ENCODE data around the gene KYNU. TPM values are rescaled to one million over a fixed set of nuclear protein-coding genes. Genes with fewer than 3 reads are reported as not detected.
"Not testable (repeated sequence)": the region's sequence is repeated elsewhere in the genome, so short reads cannot be mapped to it uniquely, and the experiment has no call there.

The KYNU gene
- total RNA-seq, 1 donor from 2014 or later, result 1.0 TPM

GRCh38 chr2:142866426-142866825 lies 11.0 kb upstream of the KYNU start:
- H3K27me3 ChIP-seq (ENCODE audit: low read depth), result no peaks in the 10 kb centered on the region
- no peaks in the 10 kb centered on the region for H3K4me1 ChIP-seq
- H3K9me3 ChIP-seq (replicated peaks), result no peaks in the 10 kb centered on the region
- no peak for DNase-seq
- peak overlapping the region; percentile 14 for H3K4me3 ChIP-seq
- no peak overlapping the region for H3K27ac ChIP-seq (replicated peaks)
- H3K36me3 ChIP-seq, result no peaks in the 10 kb centered on the region
- intact Hi-C loops (cut with micrococcal nuclease), result no loop called here
- TF ChIP-seq, protein P1, sequence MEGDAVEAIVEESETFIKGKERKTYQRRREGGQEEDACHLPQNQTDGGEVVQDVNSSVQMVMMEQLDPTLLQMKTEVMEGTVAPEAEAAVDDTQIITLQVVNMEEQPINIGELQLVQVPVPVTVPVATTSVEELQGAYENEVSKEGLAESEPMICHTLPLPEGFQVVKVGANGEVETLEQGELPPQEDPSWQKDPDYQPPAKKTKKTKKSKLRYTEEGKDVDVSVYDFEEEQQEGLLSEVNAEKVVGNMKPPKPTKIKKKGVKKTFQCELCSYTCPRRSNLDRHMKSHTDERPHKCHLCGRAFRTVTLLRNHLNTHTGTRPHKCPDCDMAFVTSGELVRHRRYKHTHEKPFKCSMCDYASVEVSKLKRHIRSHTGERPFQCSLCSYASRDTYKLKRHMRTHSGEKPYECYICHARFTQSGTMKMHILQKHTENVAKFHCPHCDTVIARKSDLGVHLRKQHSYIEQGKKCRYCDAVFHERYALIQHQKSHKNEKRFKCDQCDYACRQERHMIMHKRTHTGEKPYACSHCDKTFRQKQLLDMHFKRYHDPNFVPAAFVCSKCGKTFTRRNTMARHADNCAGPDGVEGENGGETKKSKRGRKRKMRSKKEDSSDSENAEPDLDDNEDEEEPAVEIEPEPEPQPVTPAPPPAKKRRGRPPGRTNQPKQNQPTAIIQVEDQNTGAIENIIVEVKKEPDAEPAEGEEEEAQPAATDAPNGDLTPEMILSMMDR (IDR thresholded peaks at IDR 0.05; ENCODE audit: borderline replicate concordance), result no peak

DNA sequence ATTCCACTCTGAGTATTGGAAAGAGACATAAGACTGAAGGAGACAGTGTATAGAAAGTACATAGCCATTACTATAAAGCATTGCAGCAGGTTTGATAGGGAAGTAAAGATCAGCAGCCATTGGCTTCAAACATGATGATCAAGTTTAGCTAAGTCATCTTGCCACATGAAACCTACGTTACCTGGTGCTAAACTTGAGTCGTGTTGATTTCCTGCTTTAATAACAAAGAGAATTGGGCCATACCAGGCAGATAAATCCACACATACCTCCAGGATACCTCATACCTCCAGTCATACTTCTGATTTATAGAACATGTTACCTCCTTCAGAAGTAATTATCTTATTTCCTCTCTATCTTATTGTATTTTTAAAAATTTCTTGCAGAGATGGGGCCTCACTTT lies 10.3 kb upstream of the KYNU start:
- TF ChIP-seq, protein P1 (IDR thresholded peaks at IDR 0.05; ENCODE audit: borderline replicate concordance), result no peak
- H3K4me3 ChIP-seq, result no peak overlapping the region
- H3K4me1 ChIP-seq, result no peaks in the 10 kb centered on the region
- no peak overlapping the region for H3K27ac ChIP-seq (replicated peaks)
- H3K36me3 ChIP-seq, result no peaks in the 10 kb centered on the region
- H3K9me3 ChIP-seq (replicated peaks), result no peaks in the 10 kb centered on the region
- no peak for DNase-seq
- no peaks in the 10 kb centered on the region for H3K27me3 ChIP-seq (ENCODE audit: low read depth)
- intact Hi-C loops (cut with micrococcal nuclease), result no loop called here

- intact Hi-C loops (cut with micrococcal nuclease), result no loop called here
- peak overlapping the region; percentile 12 for H3K27ac ChIP-seq (replicated peaks)
- H3K9me3 ChIP-seq (replicated peaks), result no peaks in the 10 kb centered on the region
These were observed 9.2 kb upstream of the KYNU start for GRCh38 chr2:142868229-142868762.

DNA sequence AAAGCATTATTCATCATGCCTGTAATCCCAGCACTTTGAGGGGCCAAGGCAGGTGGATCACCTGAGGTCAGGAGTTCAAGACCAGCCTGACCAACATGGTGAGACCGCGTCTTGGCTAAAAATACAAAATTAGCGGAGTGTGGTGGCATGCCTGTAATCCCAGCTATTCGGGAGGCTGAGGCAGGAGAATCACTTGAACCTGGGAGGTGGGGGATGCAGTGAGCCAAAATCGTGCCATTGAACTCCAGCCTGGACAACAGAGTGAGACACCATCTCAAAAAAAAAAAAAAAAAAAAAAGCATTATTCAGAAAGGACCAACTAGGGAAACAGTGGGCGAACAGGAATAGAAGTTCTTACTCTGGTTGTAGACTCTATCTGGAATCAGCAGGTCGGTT lies 8.4 kb upstream of the KYNU start:
- intact Hi-C loops (cut with micrococcal nuclease); DNase-seq; H3K4me3 ChIP-seq; H3K4me1 ChIP-seq; H3K27ac ChIP-seq (replicated peaks); H3K9me3 ChIP-seq (replicated peaks); H3K27me3 ChIP-seq (ENCODE audit: low read depth); H3K36me3 ChIP-seq: not testable (repeated sequence)

More at GRCh38 chr2:142868229-142868762, 9.2 kb upstream of the KYNU start:
- H3K27me3 ChIP-seq (ENCODE audit: low read depth), result no peaks in the 10 kb centered on the region
- no peaks in the 10 kb centered on the region for H3K36me3 ChIP-seq
- H3K4me3 ChIP-seq, result no peak overlapping the region
- no peaks in the 10 kb centered on the region for H3K4me1 ChIP-seq
- TF ChIP-seq, protein P1 (IDR thresholded peaks at IDR 0.05; ENCODE audit: borderline replicate concordance), result no peak
- DNase-seq, result peak; percentile 57

- TF ChIP-seq, protein P1 (IDR thresholded peaks at IDR 0.05; ENCODE audit: borderline replicate concordance), result no peak
- no peak for DNase-seq
- intact Hi-C loops (cut with micrococcal nuclease), result no loop called here
These were observed 7.9 kb upstream of the KYNU start for GRCh38 chr2:142869461-142870106.

DNA sequence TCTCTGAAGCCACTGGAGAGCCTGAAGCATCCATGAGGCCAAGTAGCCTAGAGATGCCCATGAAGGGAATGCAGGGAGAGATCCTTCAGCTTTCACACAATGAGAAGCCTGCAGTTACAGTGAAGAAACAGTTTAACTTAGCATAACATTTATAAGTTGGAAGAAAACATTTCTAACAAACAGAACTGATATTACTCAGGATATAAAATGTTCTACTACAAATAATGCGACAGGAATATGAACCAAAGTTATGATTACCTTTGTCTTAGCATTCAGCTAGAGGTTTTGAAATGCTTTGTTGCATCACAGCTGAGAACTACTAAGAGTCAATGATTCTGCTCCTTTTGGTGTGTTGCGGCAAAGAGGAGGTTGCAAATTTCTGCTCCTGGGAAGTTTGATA lies 6.9 kb upstream of the KYNU start:
- Histone ChIP-seq H3K27ac (replicated peaks) (no peak overlapping the region), H3K4me3 (no peak overlapping the region), H3K27me3 (ENCODE audit: low read depth) (no peaks in the 10 kb centered on the region), H3K9me3 (replicated peaks) (no peaks in the 10 kb centered on the region), H3K36me3 (no peaks in the 10 kb centered on the region), H3K4me1 (no peaks in the 10 kb centered on the region)
- intact Hi-C loops (cut with micrococcal nuclease), result no loop called here
- no peak for DNase-seq
- TF ChIP-seq, protein P1 (IDR thresholded peaks at IDR 0.05; ENCODE audit: borderline replicate concordance), result no peak

More at GRCh38 chr2:142869461-142870106, 7.9 kb upstream of the KYNU start:
- Histone ChIP-seq H3K4me3 (no peak overlapping the region), H3K9me3 (replicated peaks) (no peaks in the 10 kb centered on the region), H3K27me3 (ENCODE audit: low read depth) (no peaks in the 10 kb centered on the region), H3K4me1 (no peaks in the 10 kb centered on the region), H3K36me3 (no peaks in the 10 kb centered on the region), H3K27ac (replicated peaks) (no peak overlapping the region)
